ENCODE measurements around the gene ZFP1.

DNA sequence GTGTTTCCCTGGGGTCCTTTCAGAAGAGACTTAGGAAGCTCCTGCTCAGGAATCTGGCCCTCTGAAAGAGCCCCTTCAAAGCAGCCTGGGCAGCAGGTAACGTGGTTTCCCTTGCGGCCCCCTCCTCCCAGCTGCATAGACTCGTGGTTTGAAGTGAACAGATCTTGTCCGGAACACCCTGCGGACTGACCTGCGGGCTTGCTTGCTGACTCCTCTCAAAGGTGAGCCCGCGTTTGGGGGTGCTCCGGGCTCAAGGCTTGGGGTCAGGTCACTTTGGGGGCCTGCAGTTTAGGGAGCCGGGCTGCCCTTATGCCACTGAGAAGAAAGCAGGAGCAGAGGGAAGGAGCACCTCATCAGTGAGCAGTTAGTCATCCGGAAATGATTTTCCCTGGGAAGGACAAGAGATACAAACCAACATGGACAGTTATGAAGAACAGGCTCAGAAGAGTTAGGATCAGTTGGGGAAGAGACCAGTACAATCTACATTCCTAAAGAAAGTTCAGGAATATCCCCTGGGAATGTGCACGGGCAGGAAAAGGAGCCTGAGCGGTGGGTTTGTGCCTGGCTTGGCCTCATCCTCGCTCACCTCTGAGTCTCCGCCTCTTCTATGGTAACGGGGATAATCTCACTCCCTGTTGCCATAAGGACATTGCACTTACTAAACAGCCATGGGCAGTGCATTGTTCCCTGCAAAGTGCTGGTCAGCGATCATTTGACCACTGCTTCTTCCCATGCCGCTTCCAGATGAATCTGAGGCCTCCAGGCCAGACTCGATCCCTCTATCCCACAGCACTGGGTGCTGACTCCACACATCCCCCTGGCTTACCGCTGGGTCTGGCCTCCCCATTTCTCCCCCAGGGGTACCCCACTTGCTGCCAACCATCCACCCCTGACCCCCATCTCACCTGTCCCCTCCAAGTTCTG is 41.7 kb upstream of the ZFP1 start:
- TF ChIP-seq POLR2A (IDR thresholded peaks at IDR 0.05) (no peak), CTCF (IDR thresholded peaks at IDR 0.05) (no peak)

All from lower leg skin (tissue), 3 donors.